Activated T-helper 9 cell treated with anti-CD3 and anti-CD28 coated beads, Interleukin-2, amount 50 U/mL, for 16 hours (primary cell): ENCODE measurements around the gene KCNK17.

ENCODE experiments used
- DNase-seq: peaks from one replicate; pipeline ENCODE4 v3.0.0-alpha.2; 2020; ENCODE audit warnings: low read depth

Gene KCNK17

DNA sequence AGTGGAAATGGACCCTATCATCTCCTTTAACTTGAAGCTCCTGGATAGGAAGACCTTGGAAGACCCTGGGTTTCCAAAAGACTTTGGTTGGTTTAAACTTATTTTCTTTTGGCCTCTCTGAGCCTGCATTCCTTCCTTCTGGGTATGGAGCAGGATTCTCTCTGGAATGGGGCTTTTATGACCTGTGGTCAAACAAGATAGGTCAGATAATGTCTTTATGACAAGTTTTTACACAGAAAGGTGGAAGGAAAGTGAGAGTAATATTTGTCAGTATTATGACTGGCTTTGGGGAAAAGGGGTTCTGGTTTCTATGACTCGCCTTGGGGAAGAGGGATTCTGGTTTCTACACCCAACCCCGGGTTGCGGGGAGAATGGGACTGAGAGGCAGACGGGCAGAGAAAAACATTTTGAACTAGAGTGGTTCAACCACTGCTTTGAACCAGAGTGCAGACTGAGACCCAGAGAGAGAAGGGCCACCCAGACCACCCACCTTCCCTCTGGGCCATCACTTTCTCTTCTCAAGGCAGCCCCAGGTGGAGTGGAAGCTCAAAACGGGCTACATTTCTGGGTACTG is 47.4 kb downstream of the KCNK17 start:
- no peak for DNase-seq

DNA sequence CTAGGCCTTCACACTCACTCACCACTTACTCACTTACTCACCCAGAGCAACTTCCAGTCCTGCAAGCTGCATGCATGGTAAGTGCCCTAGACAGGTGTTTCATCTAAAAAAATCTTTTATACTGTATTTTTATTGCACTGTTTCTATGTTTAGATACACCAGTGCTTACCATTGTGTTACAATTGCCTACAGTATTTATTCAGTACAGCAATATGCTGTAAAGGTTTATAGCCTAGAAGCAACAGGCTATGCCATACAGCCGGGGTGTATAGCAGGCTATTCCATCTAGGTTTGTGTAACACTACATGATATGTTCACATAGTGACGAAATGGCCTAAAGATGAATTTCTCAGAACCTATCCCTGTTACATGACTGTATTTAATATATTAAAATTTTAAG is 47.8 kb downstream of the KCNK17 start:
- no peak for DNase-seq

DNA sequence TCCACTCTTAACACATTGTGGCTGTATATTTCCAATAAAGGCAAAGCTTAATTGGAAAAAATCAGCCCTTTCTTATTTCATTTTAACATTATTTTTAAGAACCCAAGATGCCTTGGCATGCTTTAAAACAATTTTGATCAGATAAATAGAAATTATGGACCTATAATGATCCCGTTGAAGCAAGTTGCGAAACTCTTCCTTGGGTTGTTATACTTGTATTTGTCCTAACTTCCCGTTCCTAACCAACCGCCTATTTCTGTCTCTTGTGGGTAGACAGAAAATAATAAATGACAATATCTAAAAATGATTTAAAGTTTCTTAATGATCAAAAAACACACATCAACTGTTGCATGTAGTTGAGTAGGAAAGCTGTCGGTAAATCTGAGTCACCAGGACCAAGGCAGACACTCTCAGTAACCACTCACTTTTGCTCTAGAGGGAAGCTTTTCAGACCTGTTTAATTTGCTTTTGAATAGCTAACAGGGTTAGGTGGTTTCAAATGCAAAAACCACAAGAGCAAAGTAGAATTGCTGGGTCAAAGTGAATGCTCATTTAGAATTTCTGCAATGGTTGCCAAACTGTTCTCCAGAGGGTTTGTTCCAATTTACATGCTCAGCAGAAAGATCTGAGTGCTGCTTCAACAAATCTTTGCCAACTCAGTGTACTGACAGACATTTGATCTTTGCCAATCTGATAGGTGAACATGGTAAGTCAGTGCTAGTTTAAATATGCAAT is 50.7 kb downstream of the KCNK17 start:
- DNase-seq: no peak

DNA sequence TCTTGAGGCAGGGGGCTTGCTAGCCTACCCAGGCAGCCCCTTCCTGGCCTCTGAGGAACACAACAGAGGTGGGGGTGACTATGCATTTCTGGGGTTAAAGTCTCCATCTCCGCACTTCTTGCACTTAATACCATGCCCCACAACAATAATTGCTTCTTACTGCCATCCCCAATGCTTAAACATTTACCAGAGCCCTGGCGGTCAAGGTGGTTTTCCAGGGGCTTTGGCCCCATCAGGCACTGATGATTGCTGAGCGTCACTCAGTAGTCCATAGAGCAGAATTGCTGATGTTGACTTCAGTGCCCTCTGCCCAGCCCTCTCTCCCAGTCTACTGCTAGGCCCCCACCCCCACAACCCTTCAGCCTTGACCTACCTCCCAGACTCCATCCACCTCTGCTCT is 52.5 kb downstream of the KCNK17 start:
- no peak for DNase-seq

DNA sequence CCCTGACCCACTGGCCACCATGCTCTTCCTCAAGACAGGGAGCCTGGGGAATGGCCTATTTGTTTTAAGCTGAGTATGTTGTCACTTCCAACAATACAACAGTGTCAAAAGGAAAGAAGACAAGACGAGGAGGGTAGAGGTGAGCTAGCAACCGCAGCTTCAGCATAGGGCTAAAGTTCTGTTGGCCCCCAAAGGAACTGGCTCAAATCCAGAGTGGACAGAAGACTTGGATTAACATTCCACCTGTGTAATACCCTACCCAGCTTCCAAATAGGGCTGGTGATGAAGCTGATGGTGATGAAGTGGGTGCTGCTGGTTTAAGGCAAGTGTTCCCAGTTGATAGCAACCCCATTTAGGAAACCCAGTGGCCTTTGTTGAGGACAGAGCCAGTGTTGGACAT is 53.3 kb downstream of the KCNK17 start:
- DNase-seq: no peak

DNA sequence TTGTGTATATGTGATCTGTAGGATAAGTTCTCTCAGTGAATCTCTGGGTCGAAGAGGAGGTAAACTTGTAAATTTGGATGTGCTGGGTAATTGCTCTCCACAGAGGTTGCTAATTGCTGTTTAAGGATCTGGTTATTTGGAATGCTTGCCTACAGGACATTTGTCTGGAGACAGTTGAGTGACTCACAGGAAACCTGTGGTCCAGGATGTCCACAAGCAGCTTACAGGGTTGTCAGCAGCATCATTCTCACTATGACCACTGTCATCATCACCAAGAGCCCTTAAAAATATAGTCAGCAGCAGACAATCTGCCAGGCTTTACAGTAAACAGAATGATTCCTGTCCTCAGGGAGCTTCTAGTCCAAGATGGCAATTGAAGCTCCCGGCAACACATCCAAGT is 53.8 kb downstream of the KCNK17 start:
- no peak for DNase-seq

DNA sequence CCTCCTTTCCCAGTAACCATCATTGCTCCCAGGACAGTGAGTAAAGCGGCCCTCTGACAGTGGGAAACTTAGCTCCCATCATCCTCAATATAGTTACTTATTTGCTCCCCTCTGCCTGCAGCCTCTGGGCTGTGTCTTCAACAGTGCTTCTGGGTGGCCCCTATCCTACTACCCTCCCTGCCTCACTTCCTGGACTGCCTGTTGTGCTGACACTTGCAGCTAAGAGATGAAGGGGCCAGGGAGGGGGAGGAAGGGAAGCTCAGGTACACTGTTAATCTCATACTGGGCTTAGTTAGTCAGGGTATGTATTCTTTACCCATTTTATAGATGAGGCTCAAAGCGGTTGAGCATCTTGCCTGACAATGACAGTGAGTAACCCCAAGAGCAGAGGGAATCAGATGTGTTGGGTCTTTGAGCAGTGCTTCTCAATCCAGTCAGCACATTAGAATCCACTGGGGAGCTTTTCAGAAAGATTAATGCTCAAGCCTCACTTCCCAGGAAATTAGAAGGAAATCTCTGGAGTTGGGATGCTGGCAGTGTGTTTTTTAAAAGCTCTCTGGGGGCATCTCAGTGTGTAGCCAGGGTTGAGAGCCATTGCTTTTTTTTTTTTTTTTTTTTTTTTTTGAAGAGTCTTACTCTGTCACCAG is 57.8 kb downstream of the KCNK17 start:
- DNase-seq: no peak

DNA sequence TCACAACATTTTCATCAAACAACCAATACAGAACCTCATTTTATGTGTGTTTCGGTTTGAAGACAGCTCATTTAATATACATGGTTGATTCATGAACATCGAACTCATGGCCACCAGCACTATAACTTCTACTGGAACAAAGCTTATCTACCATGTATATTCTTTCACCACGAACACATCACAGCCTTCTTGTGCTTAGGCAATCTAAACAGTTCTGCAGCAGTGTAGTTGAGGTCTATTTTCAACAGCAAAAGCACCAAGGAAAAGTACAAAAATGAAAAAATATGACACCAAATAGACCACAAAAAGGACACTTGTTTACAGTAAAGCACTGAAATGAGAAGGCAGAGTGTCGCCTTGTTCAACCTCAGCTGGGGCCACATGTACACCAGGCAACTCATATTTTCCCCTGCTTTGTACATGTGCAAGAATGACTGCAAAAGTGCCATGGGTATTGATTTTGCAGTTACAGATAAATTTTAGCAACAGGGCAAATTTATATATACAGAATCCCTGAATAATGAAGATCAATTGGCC is 59.2 kb downstream of the KCNK17 start:
- no peak for DNase-seq

DNA sequence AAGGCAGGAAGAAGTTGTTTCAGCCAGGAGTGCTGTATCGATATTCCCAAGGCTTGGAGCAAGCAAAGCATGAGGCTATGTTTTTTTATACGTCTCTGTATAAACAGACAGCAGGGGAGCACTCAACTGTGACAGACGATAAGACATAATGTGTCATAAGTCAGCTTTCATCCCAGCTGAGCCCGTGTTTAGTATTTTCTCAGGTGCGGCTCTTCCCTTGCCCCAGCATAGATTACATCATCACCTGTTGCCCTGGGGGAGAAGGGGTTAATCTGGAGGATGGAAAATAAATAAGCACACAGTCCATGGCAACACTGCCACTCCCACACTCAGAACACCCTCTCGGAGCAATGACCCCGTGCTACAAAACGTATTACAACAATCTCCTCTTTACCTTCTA is 62.8 kb downstream of the KCNK17 start:
- no peak for DNase-seq

DNA sequence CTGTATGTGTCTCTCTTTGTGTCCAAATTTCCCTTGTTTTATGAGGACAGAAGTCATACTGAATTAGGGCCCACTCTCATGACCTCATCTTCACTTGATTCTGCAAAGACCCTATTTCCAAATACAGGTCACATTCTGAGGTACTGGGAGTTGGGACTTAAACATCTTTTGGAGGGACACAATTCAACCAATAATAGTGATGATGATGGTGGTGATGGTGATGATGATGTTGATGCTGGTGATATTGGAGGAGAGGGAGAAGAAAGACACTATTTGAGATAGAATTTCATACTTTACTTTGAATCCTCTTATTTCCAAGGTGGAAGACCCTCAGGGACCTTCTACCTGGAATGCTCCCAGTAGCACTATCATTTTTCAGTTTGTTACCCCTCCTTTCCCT is 63.7 kb downstream of the KCNK17 start:
- DNase-seq: no peak

DNA sequence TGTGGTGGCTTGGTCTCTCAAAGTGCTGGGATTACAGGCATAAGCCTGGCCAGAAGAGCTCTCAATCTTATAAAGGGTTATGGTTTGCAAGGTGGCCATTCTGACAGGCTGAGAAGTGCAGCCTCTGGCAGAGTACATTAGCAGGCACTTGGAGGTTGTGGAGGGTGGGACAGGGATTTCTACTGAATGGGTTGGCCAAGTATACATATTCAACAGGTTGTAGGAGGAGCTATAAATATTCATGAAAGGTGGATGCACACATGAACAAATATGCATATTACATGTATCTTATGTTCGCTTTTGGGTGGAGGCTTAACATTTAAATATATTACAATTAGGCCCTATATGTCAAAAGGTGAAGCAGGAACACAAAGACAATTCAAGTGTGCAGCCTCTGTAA is 64.9 kb downstream of the KCNK17 start:
- DNase-seq: no peak
